NAMALWA (cell line): ENCODE results near the gene ANKRD18A.

Experiments used
- DNase-seq: peaks from one replicate; pipeline ENCODE4 v3.0.0-alpha.2; 2015; ENCODE audit warnings: low spot score

Gene ANKRD18A

GRCh38 chr9:38620483-38621433 is at the start of gene ANKRD18A:
Gene ANKRD18A, minus strand, starts transcription at chr9:38620596. Its CDS starts 311 bp downstream, at chr9:38620285.
- DNase-seq = no peak

- DNase-seq = no peak
These were observed 48.5 kb upstream of the ANKRD18A start for GRCh38 chr9:38668791-38669466.

- DNase-seq = no peak
These were observed 42.6 kb upstream of the ANKRD18A start for GRCh38 chr9:38662763-38663593.

GRCh38 chr9:38659538-38659937 is 39.1 kb upstream of the ANKRD18A start:
- DNase-seq = no peak

GRCh38 chr9:38656896-38657295 is 36.5 kb upstream of the ANKRD18A start:
- no peak for DNase-seq

- DNase-seq = no peak
These were observed 32.1 kb upstream of the ANKRD18A start for GRCh38 chr9:38652486-38652885.

- DNase-seq = peak; percentile 8
These were observed 31.6 kb upstream of the ANKRD18A start for GRCh38 chr9:38652044-38652443.

GRCh38 chr9:38651400-38652042 is 31.1 kb upstream of the ANKRD18A start:
- no peak for DNase-seq

- DNase-seq = no peak
These were observed 30.2 kb upstream of the ANKRD18A start for GRCh38 chr9:38650564-38650963.

- DNase-seq = no peak
These were observed 29.5 kb upstream of the ANKRD18A start for GRCh38 chr9:38649731-38650363.

GRCh38 chr9:38644601-38645000 is 24.2 kb upstream of the ANKRD18A start:
- no peak for DNase-seq

GRCh38 chr9:38643815-38644173 is 23.4 kb upstream of the ANKRD18A start:
- no peak for DNase-seq

GRCh38 chr9:38642951-38643814 is 22.8 kb upstream of the ANKRD18A start:
- DNase-seq = no peak

GRCh38 chr9:38641985-38642864 is 21.8 kb upstream of the ANKRD18A start:
- peak; percentile 39 for DNase-seq

GRCh38 chr9:38641142-38641541 is 20.7 kb upstream of the ANKRD18A start:
- no peak for DNase-seq

- no peak for DNase-seq
These were observed 19.2 kb upstream of the ANKRD18A start for GRCh38 chr9:38639577-38639940.

- no peak for DNase-seq
These were observed 18.6 kb upstream of the ANKRD18A start for GRCh38 chr9:38638881-38639576.

- no peak for DNase-seq
These were observed 13.9 kb upstream of the ANKRD18A start for GRCh38 chr9:38634315-38634714.

GRCh38 chr9:38629511-38629910 is 9.1 kb upstream of the ANKRD18A start:
- no peak for DNase-seq
